H1 (cell line): ENCODE results near the gene ACSL3. TPM values are rescaled to one million over a fixed set of nuclear protein-coding genes. Genes with fewer than 3 reads are reported as not detected.

ENCODE experiments used
- CEBPB ChIP-seq: IDR thresholded peaks from 2 replicates; pipeline ENCODE4 v1.6.1; 2012; ENCODE audit warnings: low read depth, low read length
- CHD1 ChIP-seq: IDR thresholded peaks from 2 replicates; pipeline ENCODE4 v1.6.1; 2012; ENCODE audit warnings: low read depth, low read length, improper control_type of control experiment
- KDM4A ChIP-seq: IDR thresholded peaks from one replicate; pipeline ENCODE4 v1.7.1; 2012; ENCODE audit warnings: low read depth, mild to moderate bottlenecking, moderate library complexity, low read length, inconsistent platforms; ENCODE audit not compliant: severe bottlenecking
- KDM5A ChIP-seq: fragments of 200-600 bp; IDR thresholded peaks from 2 replicates; pipeline ENCODE4 v1.7.1; 2012; ENCODE audit warnings: mild to moderate bottlenecking, low read length, inconsistent platforms, mixed read lengths
- MAX ChIP-seq: IDR thresholded peaks from 2 replicates; pipeline ENCODE4 v1.6.1; 2012; ENCODE audit warnings: inconsistent platforms
- PHF8 ChIP-seq: fragments of 200-600 bp; sonication (generic); conservative IDR thresholded peaks from 2 replicates; pipeline ENCODE4 v1.7.1; 2012; ENCODE audit warnings: low read depth, mild to moderate bottlenecking, inconsistent platforms, low read length, moderate library complexity
- SP1 ChIP-seq: IDR thresholded peaks from 2 replicates; pipeline ENCODE4 v1.6.1; 2011; ENCODE audit warnings: low read depth, low read length
- TBP ChIP-seq: IDR thresholded peaks from 2 replicates; pipeline ENCODE4 v1.6.1; 2011; ENCODE audit warnings: low read depth, low read length, improper control_type of control experiment
- TEAD4 ChIP-seq: IDR thresholded peaks from 2 replicates; pipeline ENCODE4 v1.6.1; 2012; ENCODE audit warnings: low read depth, low read length, inconsistent platforms, mixed read lengths
- YY1 ChIP-seq: IDR thresholded peaks from 2 replicates; pipeline ENCODE4 v1.6.1; 2011; ENCODE audit warnings: low read depth, mild to moderate bottlenecking, low read length
- ZNF274 ChIP-seq: IDR thresholded peaks from 2 replicates; pipeline ENCODE4 v1.7.0; 2012; ENCODE audit warnings: low read length, borderline replicate concordance; ENCODE audit errors: extremely low read depth
- polyA plus RNA-seq, 7 experiments: library from polyadenylated mRNA; depleted of rRNA in 3 of 7; stranded (reverse) in 5 of 7; unstranded in 2 of 7; fragments of >200 nt in 5 of 7; fragments of 200-250 nt in 2 of 7; gene quantifications; 1 replicate in 5 of 7; 2 replicates in 1 of 7; 4 replicates in 1 of 7; pipeline versions ENCODE4 v1.2.1 to v1.2.3, GENCODE V29; 2011 to 2013; ENCODE audit warnings: missing spikeins in 2 of 7, mixed read lengths in 2 of 7
- total RNA-seq: library from RNA; stranded (reverse); fragmentation: NEBNext Ultra II Directional; extraction: Animal tissue kit (Norgen Biotek cat#: 25700); gene quantifications from 2 replicates; pipeline ENCODE4 v1.2.1, GENCODE V29; 2021
- TF ChIP-seq, protein P1 (sequence below): fragments of 300-600 bp; sonication (generic); IDR thresholded peaks from 2 replicates; pipeline ENCODE4 v1.7.1; 2012; ENCODE audit warnings: low read length, moderate library complexity, mild to moderate bottlenecking, inconsistent platforms; ENCODE audit not compliant: insufficient replicate concordance

ACSL3 gene
- total and polyA plus RNA-seq, 2 of the 8 experiments (the other 6 are each of a cell fraction or from before 2014, with no cell fraction given): 37.5 to 98.1 TPM

- TF ChIP-seq, protein P1, sequence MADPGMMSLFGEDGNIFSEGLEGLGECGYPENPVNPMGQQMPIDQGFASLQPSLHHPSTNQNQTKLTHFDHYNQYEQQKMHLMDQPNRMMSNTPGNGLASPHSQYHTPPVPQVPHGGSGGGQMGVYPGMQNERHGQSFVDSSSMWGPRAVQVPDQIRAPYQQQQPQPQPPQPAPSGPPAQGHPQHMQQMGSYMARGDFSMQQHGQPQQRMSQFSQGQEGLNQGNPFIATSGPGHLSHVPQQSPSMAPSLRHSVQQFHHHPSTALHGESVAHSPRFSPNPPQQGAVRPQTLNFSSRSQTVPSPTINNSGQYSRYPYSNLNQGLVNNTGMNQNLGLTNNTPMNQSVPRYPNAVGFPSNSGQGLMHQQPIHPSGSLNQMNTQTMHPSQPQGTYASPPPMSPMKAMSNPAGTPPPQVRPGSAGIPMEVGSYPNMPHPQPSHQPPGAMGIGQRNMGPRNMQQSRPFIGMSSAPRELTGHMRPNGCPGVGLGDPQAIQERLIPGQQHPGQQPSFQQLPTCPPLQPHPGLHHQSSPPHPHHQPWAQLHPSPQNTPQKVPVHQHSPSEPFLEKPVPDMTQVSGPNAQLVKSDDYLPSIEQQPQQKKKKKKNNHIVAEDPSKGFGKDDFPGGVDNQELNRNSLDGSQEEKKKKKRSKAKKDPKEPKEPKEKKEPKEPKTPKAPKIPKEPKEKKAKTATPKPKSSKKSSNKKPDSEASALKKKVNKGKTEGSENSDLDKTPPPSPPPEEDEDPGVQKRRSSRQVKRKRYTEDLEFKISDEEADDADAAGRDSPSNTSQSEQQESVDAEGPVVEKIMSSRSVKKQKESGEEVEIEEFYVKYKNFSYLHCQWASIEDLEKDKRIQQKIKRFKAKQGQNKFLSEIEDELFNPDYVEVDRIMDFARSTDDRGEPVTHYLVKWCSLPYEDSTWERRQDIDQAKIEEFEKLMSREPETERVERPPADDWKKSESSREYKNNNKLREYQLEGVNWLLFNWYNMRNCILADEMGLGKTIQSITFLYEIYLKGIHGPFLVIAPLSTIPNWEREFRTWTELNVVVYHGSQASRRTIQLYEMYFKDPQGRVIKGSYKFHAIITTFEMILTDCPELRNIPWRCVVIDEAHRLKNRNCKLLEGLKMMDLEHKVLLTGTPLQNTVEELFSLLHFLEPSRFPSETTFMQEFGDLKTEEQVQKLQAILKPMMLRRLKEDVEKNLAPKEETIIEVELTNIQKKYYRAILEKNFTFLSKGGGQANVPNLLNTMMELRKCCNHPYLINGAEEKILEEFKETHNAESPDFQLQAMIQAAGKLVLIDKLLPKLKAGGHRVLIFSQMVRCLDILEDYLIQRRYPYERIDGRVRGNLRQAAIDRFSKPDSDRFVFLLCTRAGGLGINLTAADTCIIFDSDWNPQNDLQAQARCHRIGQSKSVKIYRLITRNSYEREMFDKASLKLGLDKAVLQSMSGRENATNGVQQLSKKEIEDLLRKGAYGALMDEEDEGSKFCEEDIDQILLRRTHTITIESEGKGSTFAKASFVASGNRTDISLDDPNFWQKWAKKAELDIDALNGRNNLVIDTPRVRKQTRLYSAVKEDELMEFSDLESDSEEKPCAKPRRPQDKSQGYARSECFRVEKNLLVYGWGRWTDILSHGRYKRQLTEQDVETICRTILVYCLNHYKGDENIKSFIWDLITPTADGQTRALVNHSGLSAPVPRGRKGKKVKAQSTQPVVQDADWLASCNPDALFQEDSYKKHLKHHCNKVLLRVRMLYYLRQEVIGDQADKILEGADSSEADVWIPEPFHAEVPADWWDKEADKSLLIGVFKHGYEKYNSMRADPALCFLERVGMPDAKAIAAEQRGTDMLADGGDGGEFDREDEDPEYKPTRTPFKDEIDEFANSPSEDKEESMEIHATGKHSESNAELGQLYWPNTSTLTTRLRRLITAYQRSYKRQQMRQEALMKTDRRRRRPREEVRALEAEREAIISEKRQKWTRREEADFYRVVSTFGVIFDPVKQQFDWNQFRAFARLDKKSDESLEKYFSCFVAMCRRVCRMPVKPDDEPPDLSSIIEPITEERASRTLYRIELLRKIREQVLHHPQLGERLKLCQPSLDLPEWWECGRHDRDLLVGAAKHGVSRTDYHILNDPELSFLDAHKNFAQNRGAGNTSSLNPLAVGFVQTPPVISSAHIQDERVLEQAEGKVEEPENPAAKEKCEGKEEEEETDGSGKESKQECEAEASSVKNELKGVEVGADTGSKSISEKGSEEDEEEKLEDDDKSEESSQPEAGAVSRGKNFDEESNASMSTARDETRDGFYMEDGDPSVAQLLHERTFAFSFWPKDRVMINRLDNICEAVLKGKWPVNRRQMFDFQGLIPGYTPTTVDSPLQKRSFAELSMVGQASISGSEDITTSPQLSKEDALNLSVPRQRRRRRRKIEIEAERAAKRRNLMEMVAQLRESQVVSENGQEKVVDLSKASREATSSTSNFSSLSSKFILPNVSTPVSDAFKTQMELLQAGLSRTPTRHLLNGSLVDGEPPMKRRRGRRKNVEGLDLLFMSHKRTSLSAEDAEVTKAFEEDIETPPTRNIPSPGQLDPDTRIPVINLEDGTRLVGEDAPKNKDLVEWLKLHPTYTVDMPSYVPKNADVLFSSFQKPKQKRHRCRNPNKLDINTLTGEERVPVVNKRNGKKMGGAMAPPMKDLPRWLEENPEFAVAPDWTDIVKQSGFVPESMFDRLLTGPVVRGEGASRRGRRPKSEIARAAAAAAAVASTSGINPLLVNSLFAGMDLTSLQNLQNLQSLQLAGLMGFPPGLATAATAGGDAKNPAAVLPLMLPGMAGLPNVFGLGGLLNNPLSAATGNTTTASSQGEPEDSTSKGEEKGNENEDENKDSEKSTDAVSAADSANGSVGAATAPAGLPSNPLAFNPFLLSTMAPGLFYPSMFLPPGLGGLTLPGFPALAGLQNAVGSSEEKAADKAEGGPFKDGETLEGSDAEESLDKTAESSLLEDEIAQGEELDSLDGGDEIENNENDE: no peak
- TF ChIP-seq TEAD4: no peak
- TF ChIP-seq KDM4A: no peak
- no peak for TF ChIP-seq CHD1
- TF ChIP-seq KDM5A: no peak
- no peak for TF ChIP-seq TBP
- TF ChIP-seq ZNF274: no peak
- TF ChIP-seq SP1: no peak
- TF ChIP-seq MAX: no peak
- TF ChIP-seq CEBPB: no peak
- no peak for TF ChIP-seq PHF8
- no peak for TF ChIP-seq YY1
Observed at GRCh38 chr2:222811828-222812227, 49.0 kb upstream of the ACSL3 start (continued).
